Activated CD8-positive, alpha-beta T cell treated with anti-CD3 and anti-CD28 coated beads for 36 hours (primary cell): ENCODE data around the gene DFFB. TPM values are rescaled to one million over a fixed set of nuclear protein-coding genes. Genes with fewer than 3 reads are reported as not detected.

Experiments used
- ATAC-seq: fragments of 200-7000 bp; cut with Tn5 transposase; one replicate; pipeline ENCODE4 v1.10.0; 2021; ENCODE audit warnings: mild to moderate bottlenecking, moderate library complexity
- CTCF ChIA-PET: fragments of 350-600 bp; sonication (Branson Sonifier 250); formaldehyde crosslinking; loops from one replicate; lab custom pipeline; 2021; ENCODE audit warnings: antibody characterized with exemption; lab: Charles Lee
- POLR2A ChIA-PET: fragments of 350-600 bp; sonication (Branson Sonifier 250); formaldehyde crosslinking; loops from one replicate; lab custom pipeline; 2021; ENCODE audit warnings: antibody characterized with exemption; lab: Charles Lee
- DNase-seq: peaks from one replicate; pipeline ENCODE4 v3.0.0-alpha.2; 2020
- H3K27ac Mint-ChIP-seq: one replicate; pipeline ENCODE4 v1.8.0; 2021; ENCODE audit warnings: mild to moderate bottlenecking, mixed read lengths
- H3K27me3 Mint-ChIP-seq: one replicate; pipeline ENCODE4 v1.8.0; 2021; ENCODE audit warnings: mixed read lengths
- H3K36me3 Mint-ChIP-seq: one replicate; pipeline ENCODE4 v1.8.0; 2021; ENCODE audit warnings: low read depth, mixed read lengths
- H3K4me1 Mint-ChIP-seq: one replicate; pipeline ENCODE4 v1.8.0; 2021; ENCODE audit warnings: low read depth, mixed read lengths
- H3K4me3 Mint-ChIP-seq: one replicate; pipeline ENCODE4 v1.8.0; 2021; ENCODE audit warnings: mild to moderate bottlenecking, moderate library complexity, mixed read lengths
- H3K9me3 Mint-ChIP-seq: one replicate; pipeline ENCODE4 v1.8.0; 2021; ENCODE audit warnings: mixed read lengths
- intact Hi-C: fragments of 100-400 bp; cut with micrococcal nuclease; formaldehyde crosslinking; loops from one replicate; pipeline ENCODE4 v1.10.0; 2022
- total RNA-seq, 2 experiments: library from RNA; stranded (reverse); gene quantifications; one replicate each; pipeline ENCODE4 v1.2.3, GENCODE V29; 2021
- TF ChIP-seq, protein P1 (sequence below): fragments of 200-600 bp; IDR thresholded peaks from one replicate; pipeline ENCODE4 v1.8.0; 2022; ENCODE audit warnings: antibody characterized with exemption, mild to moderate bottlenecking

Gene DFFB
- total RNA-seq, 2 experiments from 2014 or later = 9.3 to 9.7 TPM

GRCh38 chr1:3895951-3896325 lies 38.7 kb downstream of the DFFB start:
- Mint-ChIP-seq H3K36me3 (peaks cover 45% of the 10 kb centered on the region), H3K4me1 (peaks cover 40% of the 10 kb centered on the region), H3K9me3 (peaks cover 6% of the 10 kb centered on the region), H3K27ac (no peak overlapping the region), H3K27me3 (no peaks in the 10 kb centered on the region), H3K4me3 (no peak overlapping the region)
- ATAC-seq (no peak), DNase-seq (no peak)
- intact Hi-C loops = no loop called here
- ChIA-PET POLR2A (no interaction called here), CTCF (no interaction called here)
- TF ChIP-seq, protein P1, sequence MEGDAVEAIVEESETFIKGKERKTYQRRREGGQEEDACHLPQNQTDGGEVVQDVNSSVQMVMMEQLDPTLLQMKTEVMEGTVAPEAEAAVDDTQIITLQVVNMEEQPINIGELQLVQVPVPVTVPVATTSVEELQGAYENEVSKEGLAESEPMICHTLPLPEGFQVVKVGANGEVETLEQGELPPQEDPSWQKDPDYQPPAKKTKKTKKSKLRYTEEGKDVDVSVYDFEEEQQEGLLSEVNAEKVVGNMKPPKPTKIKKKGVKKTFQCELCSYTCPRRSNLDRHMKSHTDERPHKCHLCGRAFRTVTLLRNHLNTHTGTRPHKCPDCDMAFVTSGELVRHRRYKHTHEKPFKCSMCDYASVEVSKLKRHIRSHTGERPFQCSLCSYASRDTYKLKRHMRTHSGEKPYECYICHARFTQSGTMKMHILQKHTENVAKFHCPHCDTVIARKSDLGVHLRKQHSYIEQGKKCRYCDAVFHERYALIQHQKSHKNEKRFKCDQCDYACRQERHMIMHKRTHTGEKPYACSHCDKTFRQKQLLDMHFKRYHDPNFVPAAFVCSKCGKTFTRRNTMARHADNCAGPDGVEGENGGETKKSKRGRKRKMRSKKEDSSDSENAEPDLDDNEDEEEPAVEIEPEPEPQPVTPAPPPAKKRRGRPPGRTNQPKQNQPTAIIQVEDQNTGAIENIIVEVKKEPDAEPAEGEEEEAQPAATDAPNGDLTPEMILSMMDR = no peak

- no peak overlapping the region for H3K4me3 Mint-ChIP-seq
- peaks cover 36% of the 10 kb centered on the region for H3K4me1 Mint-ChIP-seq
- peaks cover 42% of the 10 kb centered on the region for H3K36me3 Mint-ChIP-seq
- CTCF ChIA-PET = no interaction called here
- POLR2A ChIA-PET = no interaction called here
- DNase-seq = no peak
- no peak for ATAC-seq
- intact Hi-C loops = no loop called here
- TF ChIP-seq, protein P1 = no peak
- peaks cover 6% of the 10 kb centered on the region for H3K9me3 Mint-ChIP-seq
- no peaks in the 10 kb centered on the region for H3K27me3 Mint-ChIP-seq
- H3K27ac Mint-ChIP-seq = no peak overlapping the region
Observed at GRCh38 chr1:3896396-3897000, 39.2 kb downstream of the DFFB start.

GRCh38 chr1:3898475-3898735 lies 41.1 kb downstream of the DFFB start:
- ChIA-PET CTCF (no interaction called here), POLR2A (no interaction called here)
- TF ChIP-seq, protein P1 = no peak
- H3K4me1 Mint-ChIP-seq = peaks cover 44% of the 10 kb centered on the region
- intact Hi-C loops = no loop called here
- no peaks in the 10 kb centered on the region for H3K27me3 Mint-ChIP-seq
- H3K9me3 Mint-ChIP-seq = peaks cover 6% of the 10 kb centered on the region
- peaks cover 31% of the 10 kb centered on the region for H3K36me3 Mint-ChIP-seq
- H3K4me3 Mint-ChIP-seq = peak overlapping the region; percentile 88
- no peak for ATAC-seq
- no peak for DNase-seq
- H3K27ac Mint-ChIP-seq = no peak overlapping the region

DNA sequence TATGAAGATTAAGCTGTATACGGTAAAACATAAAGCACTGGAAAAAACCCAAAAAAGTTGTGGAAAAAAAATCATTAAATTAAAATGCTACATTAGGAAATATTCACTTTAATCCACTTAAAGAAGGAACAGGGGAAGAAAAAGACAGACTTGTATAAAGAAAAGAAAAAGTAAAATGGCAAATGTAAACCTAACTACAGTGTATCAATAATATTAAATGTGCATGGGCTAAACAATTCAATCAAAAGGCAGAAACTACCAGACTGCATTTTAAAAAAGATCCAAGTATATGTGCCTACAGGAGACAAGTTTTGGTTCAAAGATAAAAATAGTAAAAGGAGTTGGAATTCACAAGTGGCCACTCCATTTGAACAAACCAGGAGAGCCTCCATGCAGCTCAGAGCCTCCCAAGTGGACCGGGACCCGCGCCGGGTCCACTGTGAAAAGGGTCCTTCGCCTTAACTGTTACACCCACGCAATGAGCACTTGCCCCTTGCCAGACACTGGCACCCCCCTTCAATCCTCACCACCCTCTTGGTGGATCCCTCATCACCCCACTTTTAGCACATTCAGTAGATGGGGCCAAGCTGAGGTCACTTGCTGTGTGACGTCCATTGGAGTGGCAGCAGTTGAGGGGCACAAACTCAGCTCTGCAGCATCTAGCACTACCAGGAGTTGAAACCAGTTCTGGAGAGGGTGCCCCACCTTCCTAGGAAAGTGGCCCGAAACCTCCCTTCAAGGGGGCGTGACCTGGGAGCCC lies 41.9 kb downstream of the DFFB start:
- H3K27me3 Mint-ChIP-seq = no peaks in the 10 kb centered on the region
- peak overlapping the region; percentile 99 for H3K27ac Mint-ChIP-seq
- CTCF ChIA-PET = interaction anchor here (0.8 to 1.7 kb wide), 6 partner anchors 10 to 103 kb away, joined by 3 to 11 read pairs (median 4); partner anchors contain the start of genes DFFB and LRRC47
- intact Hi-C loops = no loop called here
- DNase-seq (no peak), ATAC-seq (no peak)
- peaks cover 30% of the 10 kb centered on the region for H3K36me3 Mint-ChIP-seq
- H3K9me3 Mint-ChIP-seq = peaks cover 6% of the 10 kb centered on the region
- peak overlapping the region; percentile 88 for H3K4me3 Mint-ChIP-seq
- H3K4me1 Mint-ChIP-seq = peaks cover 50% of the 10 kb centered on the region
- POLR2A ChIA-PET = interaction anchor here (1.1 to 2.7 kb wide), 5 partner anchors 9 to 127 kb away, joined by 3 to 18 read pairs (median 3); partner anchors contain the start of genes CEP104 and DFFB
- TF ChIP-seq, protein P1 = no peak

GRCh38 chr1:3899754-3900149 lies 42.5 kb downstream of the DFFB start:
- intact Hi-C loops = loop anchor here (1.0 kb wide), 1 partner anchor 42 kb away; the partner anchor contains the start of genes CEP104 and DFFB
- H3K27ac Mint-ChIP-seq = peak overlapping the region; percentile 99
- TF ChIP-seq, protein P1 = no peak
- H3K9me3 Mint-ChIP-seq = peaks cover 6% of the 10 kb centered on the region
- ChIA-PET CTCF (interaction anchor here (0.8 to 1.7 kb wide), 6 partner anchors 11 to 104 kb away, joined by 3 to 11 read pairs (median 4); partner anchors contain the start of genes DFFB and LRRC47), POLR2A (interaction anchor here (1.1 to 2.7 kb wide), 6 partner anchors 9 to 128 kb away, joined by 3 to 18 read pairs (median 4); partner anchors contain the start of genes CEP104 and DFFB)
- DNase-seq (no peak), ATAC-seq (no peak)
- peaks cover 50% of the 10 kb centered on the region for H3K4me1 Mint-ChIP-seq
- no peaks in the 10 kb centered on the region for H3K27me3 Mint-ChIP-seq
- H3K36me3 Mint-ChIP-seq = peaks cover 30% of the 10 kb centered on the region
- peak overlapping the region; percentile 88 for H3K4me3 Mint-ChIP-seq
